Muscle of leg (tissue), 11 donors: ENCODE measurements around the gene PCNX2. TPM values are rescaled to one million over a fixed set of nuclear protein-coding genes. Genes with fewer than 3 reads are reported as not detected.
"Not testable (repeated sequence)": the region's sequence is repeated elsewhere in the genome, so short reads cannot be mapped to it uniquely, and the experiment has no call there.

ENCODE experiments used
- DNase-seq: peaks from one replicate; pipeline ENCODE4 v3.0.0; 2013
- H3K27ac ChIP-seq: one replicate; pipeline ENCODE4 v1.5.1; 2013; ENCODE audit warnings: mild to moderate bottlenecking, low read length, control low read depth
- H3K27me3 ChIP-seq: one replicate; pipeline ENCODE4 v1.6.1; 2013; ENCODE audit warnings: low read length; ENCODE audit not compliant: control insufficient read depth, insufficient read depth
- H3K36me3 ChIP-seq: one replicate; pipeline ENCODE4 v1.6.1; 2013; ENCODE audit warnings: low read length; ENCODE audit not compliant: control insufficient read depth, insufficient read depth
- H3K4me1 ChIP-seq: one replicate; pipeline ENCODE4 v1.6.1; 2013; ENCODE audit warnings: low read length; ENCODE audit not compliant: control insufficient read depth, insufficient read depth
- H3K4me3 ChIP-seq: one replicate; pipeline ENCODE4 v1.5.1; 2013; ENCODE audit warnings: low read length, control low read depth
- H3K9me3 ChIP-seq: replicated peaks from 2 replicates; pipeline ENCODE4 v1.6.1; 2013; ENCODE audit warnings: low read depth, low read length; ENCODE audit not compliant: control insufficient read depth
- whole genome bisulfite sequencing: methylation state at CpG from one replicate; pipeline ENCODE4 v1.1.5; 2013; ENCODE audit warnings: missing lambda C conversion rate; ENCODE audit not compliant: insufficient coverage; 5-methylcytosine and 5-hydroxymethylcytosine counted together
- polyA plus RNA-seq, 8 donors: library from polyadenylated mRNA; unstranded; fragments of 120-200 nt; gene quantifications; one replicate each; pipeline versions ENCODE4 v1.2.1 to v1.2.3, GENCODE V29; 2013; ENCODE audit warnings: inconsistent platforms in 1 of 8, low replicate concordance in 1 of 8; ENCODE audit not compliant: insufficient read length in 8 of 8, insufficient read depth in 1 of 8
- total RNA-seq: library from RNA; stranded (reverse); fragments of 120-200 nt; gene quantifications from one replicate; pipeline ENCODE4 v1.2.4, GENCODE V29; 2013

The PCNX2 gene
- total and polyA plus RNA-seq, 9 donors, result 2.5 to 5.2 (median 3.9) TPM

- no CpG with 5 or more reads among the region's 3 CpGs for WGBS
- no peak overlapping the region for H3K27ac ChIP-seq
- H3K36me3 ChIP-seq, result no peaks in the 10 kb centered on the region
Measured at GRCh38 chr1:233006541-233006973, 289.0 kb downstream of the PCNX2 start.

GRCh38 chr1:233006108-233006507 is 289.4 kb downstream of the PCNX2 start:
- no peaks in the 10 kb centered on the region for H3K9me3 ChIP-seq
- no peak overlapping the region for H3K27ac ChIP-seq
- DNase-seq, result no peak
- H3K4me3 ChIP-seq, result no peak overlapping the region
- no peaks in the 10 kb centered on the region for H3K36me3 ChIP-seq
- WGBS, result 50% methylated on average over 2 of the region's 6 CpGs
- H3K4me1 ChIP-seq, result no peaks in the 10 kb centered on the region
- H3K27me3 ChIP-seq, result no peaks in the 10 kb centered on the region

More at GRCh38 chr1:233006541-233006973, 289.0 kb downstream of the PCNX2 start:
- H3K4me1 ChIP-seq, result no peaks in the 10 kb centered on the region
- H3K4me3 ChIP-seq, result no peak overlapping the region
- DNase-seq, result no peak
- H3K9me3 ChIP-seq, result no peaks in the 10 kb centered on the region
- no peaks in the 10 kb centered on the region for H3K27me3 ChIP-seq

- Histone ChIP-seq H3K9me3 (no peaks in the 10 kb centered on the region), H3K36me3 (no peaks in the 10 kb centered on the region), H3K4me1 (no peaks in the 10 kb centered on the region), H3K27me3 (no peaks in the 10 kb centered on the region), H3K4me3 (no peak overlapping the region), H3K27ac (no peak overlapping the region)
- 63% methylated on average over 6 of the region's 8 CpGs for WGBS
- DNase-seq, result no peak
Measured at GRCh38 chr1:233005703-233006102, 289.8 kb downstream of the PCNX2 start.

- Histone ChIP-seq H3K27me3 (no peaks in the 10 kb centered on the region), H3K4me1 (no peaks in the 10 kb centered on the region)
- WGBS, result 67% methylated on average over 3 of the region's 5 CpGs
Measured at GRCh38 chr1:233005156-233005555, 290.4 kb downstream of the PCNX2 start.

GRCh38 chr1:233004451-233004850 is 291.1 kb downstream of the PCNX2 start:
- no peak for DNase-seq
- no peaks in the 10 kb centered on the region for H3K4me1 ChIP-seq
- H3K27me3 ChIP-seq, result no peaks in the 10 kb centered on the region
- no peaks in the 10 kb centered on the region for H3K36me3 ChIP-seq
- no peak overlapping the region for H3K27ac ChIP-seq
- H3K4me3 ChIP-seq, result no peak overlapping the region
- H3K9me3 ChIP-seq, result no peaks in the 10 kb centered on the region
- WGBS, result 61% methylated on average over 4 of the region's 9 CpGs

More at GRCh38 chr1:233005156-233005555, 290.4 kb downstream of the PCNX2 start:
- no peak overlapping the region for H3K27ac ChIP-seq
- DNase-seq, result no peak
- H3K9me3 ChIP-seq, result no peaks in the 10 kb centered on the region
- H3K36me3 ChIP-seq, result no peaks in the 10 kb centered on the region
- no peak overlapping the region for H3K4me3 ChIP-seq

GRCh38 chr1:233003638-233004037 is 291.9 kb downstream of the PCNX2 start:
- H3K27me3 ChIP-seq, H3K4me1 ChIP-seq, H3K4me3 ChIP-seq, H3K36me3 ChIP-seq, DNase-seq, H3K9me3 ChIP-seq, H3K27ac ChIP-seq: not testable (repeated sequence)
- WGBS, result 96% methylated on average over 3 of the region's 5 CpGs

GRCh38 chr1:232999956-233000625 is 295.4 kb downstream of the PCNX2 start:
- Histone ChIP-seq H3K36me3 (no peaks in the 10 kb centered on the region), H3K4me1 (peaks cover 3% of the 10 kb centered on the region), H3K27ac (no peak overlapping the region), H3K4me3 (no peak overlapping the region), H3K27me3 (no peaks in the 10 kb centered on the region), H3K9me3 (no peaks in the 10 kb centered on the region)
- WGBS, result 97% methylated on average over 15 of the region's 16 CpGs
- DNase-seq, result no peak

- WGBS, result no CpG with 5 or more reads among the region's 3 CpGs
- DNase-seq, result peak; percentile 45
- Histone ChIP-seq H3K27me3 (no peaks in the 10 kb centered on the region), H3K4me1 (peaks cover 4% of the 10 kb centered on the region), H3K4me3 (no peak overlapping the region), H3K36me3 (no peaks in the 10 kb centered on the region), H3K9me3 (peaks cover 4% of the 10 kb centered on the region), H3K27ac (no peak overlapping the region)
Measured at GRCh38 chr1:232998646-232999045, 296.9 kb downstream of the PCNX2 start.

GRCh38 chr1:232998138-232998537 is 297.4 kb downstream of the PCNX2 start:
- Histone ChIP-seq H3K36me3 (no peaks in the 10 kb centered on the region), H3K4me1 (peaks cover 4% of the 10 kb centered on the region), H3K9me3 (peaks cover 7% of the 10 kb centered on the region), H3K4me3 (no peak overlapping the region), H3K27me3 (no peaks in the 10 kb centered on the region), H3K27ac (no peak overlapping the region)
- no peak for DNase-seq
- 93% methylated on average over 4 of the region's 15 CpGs for WGBS

GRCh38 chr1:232996143-232996542 is 299.4 kb downstream of the PCNX2 start:
- Histone ChIP-seq H3K36me3 (no peaks in the 10 kb centered on the region), H3K9me3 (peaks cover 7% of the 10 kb centered on the region), H3K27me3 (no peaks in the 10 kb centered on the region), H3K4me1 (peaks cover 4% of the 10 kb centered on the region), H3K4me3 (no peak overlapping the region), H3K27ac (no peak overlapping the region)
- WGBS, result 86% methylated on average over 1 of the region's 2 CpGs
- DNase-seq, result no peak

GRCh38 chr1:232995189-232995588 is 300.3 kb downstream of the PCNX2 start:
- Histone ChIP-seq H3K4me3 (no peak overlapping the region), H3K4me1 (peaks cover 4% of the 10 kb centered on the region), H3K27me3 (no peaks in the 10 kb centered on the region), H3K36me3 (no peaks in the 10 kb centered on the region), H3K27ac (no peak overlapping the region), H3K9me3 (peaks cover 7% of the 10 kb centered on the region)
- 16% methylated on average over 2 of the region's 2 CpGs for whole genome bisulfite sequencing
- DNase-seq, result peak; percentile 51
